ENCODE measurements around the gene RPS16.

Gene RPS16

DNA sequence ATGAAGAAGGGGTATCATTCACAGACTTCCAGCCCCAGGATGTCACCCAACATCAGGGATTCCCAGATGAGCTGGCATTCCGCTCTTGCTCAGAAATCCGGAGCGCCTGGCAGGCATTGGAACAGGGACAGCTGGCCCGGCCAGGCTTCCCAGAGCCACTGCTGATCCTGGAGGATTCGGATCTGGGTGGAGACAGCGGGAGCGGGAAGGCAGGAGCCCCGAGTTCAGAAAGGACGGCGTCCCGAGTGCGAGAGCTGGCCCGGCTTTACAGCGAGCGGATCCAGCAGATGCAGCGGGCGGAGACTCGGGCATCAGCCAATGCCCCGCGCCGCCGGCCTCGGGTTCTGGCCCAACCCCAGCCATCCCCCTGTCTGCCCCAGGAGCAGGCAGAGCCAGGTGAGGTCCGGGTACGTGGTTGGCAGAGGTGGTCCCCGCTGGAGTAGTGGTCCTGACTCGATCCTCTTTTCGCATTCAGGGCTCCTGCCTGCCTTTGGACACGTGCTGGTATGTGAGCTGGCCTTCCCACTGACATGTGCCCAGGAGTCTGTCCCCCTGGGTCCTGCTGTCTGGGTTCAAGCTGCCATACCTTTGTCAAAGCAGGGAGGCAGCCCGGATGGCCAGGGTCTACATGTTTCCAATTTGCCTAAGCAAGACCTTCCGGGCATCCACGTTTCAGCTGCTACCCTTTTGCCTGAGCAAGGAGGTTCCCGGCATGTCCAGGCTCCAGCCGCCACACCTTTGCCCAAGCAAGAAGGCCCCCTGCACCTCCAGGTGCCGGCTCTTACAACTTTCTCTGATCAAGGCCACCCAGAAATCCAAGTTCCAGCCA is 12.3 kb downstream of the RPS16 start:
- no peak for FAIRE-seq
- no peak for DNase-seq (ENCODE audit: insufficient read length, low spot score)

DNA sequence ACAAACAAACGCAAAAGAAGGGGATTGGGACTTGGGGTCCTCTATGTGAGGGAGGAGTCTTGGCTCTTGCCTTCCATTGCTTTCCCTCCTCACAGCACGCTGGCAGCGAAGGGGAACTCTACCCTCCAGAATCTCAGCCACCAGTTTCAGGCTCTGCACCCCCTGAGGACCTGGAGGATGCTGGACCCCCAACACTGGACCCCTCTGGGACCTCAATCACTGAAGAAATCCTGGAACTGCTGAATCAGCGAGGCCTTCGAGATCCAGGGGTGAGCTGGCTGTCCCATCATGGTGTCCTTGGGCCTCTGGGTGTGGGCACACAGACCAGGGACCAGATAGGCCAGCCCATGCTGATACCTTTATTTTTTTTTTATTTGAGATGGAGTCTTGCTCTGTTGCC is 13.7 kb downstream of the RPS16 start:
- FAIRE-seq (no peak), DNase-seq (ENCODE audit: insufficient read length, low spot score) (no peak)

DNA sequence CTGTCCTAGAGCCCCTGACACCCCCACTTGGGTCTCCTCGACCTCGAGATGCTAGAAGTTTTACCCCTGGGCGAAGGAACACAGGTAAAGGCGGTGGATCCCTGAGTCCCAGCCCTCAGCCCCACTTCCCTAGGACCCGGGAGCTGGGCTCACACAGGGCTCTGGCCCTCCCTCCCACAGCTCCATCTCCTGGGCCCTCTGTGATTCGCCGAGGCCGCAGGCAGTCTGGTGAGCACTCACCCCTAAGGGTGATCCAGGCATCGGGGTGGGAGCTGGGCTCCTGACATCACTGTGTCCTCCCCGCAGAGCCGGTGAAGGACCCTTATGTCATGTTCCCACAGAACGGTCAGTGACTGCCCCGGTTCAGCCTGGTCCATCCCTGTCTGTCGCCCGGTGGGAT is 15.0 kb downstream of the RPS16 start:
- no peak for DNase-seq (ENCODE audit: insufficient read length, low spot score)
- FAIRE-seq, result no peak

DNA sequence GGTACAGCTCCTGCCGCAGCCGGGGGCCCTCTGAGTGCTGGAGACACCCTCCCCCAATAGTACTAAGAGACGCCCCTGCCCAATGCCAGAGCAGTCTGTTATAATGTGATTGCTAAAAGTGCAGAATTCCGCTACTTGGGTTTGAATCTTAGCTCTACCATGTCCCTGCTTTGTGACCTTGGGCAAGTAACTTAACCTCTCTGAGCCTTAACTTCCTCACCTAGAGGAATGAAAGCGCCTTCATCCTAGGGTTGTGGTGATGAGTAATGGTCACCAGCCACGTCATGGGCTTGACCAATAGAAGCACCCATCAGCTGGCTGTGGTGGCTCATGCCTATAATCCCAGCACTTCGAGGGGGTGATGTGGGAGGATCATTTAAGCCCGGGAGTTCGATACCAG is 16.7 kb downstream of the RPS16 start:
- DNase-seq (ENCODE audit: insufficient read length, low spot score) (no peak), FAIRE-seq (no peak)

- DNase-seq (ENCODE audit: insufficient read length, low spot score) (no peak), FAIRE-seq (no peak)
These were observed 18.1 kb downstream of the RPS16 start for GRCh38 chr19:39417463-39418181.

DNA sequence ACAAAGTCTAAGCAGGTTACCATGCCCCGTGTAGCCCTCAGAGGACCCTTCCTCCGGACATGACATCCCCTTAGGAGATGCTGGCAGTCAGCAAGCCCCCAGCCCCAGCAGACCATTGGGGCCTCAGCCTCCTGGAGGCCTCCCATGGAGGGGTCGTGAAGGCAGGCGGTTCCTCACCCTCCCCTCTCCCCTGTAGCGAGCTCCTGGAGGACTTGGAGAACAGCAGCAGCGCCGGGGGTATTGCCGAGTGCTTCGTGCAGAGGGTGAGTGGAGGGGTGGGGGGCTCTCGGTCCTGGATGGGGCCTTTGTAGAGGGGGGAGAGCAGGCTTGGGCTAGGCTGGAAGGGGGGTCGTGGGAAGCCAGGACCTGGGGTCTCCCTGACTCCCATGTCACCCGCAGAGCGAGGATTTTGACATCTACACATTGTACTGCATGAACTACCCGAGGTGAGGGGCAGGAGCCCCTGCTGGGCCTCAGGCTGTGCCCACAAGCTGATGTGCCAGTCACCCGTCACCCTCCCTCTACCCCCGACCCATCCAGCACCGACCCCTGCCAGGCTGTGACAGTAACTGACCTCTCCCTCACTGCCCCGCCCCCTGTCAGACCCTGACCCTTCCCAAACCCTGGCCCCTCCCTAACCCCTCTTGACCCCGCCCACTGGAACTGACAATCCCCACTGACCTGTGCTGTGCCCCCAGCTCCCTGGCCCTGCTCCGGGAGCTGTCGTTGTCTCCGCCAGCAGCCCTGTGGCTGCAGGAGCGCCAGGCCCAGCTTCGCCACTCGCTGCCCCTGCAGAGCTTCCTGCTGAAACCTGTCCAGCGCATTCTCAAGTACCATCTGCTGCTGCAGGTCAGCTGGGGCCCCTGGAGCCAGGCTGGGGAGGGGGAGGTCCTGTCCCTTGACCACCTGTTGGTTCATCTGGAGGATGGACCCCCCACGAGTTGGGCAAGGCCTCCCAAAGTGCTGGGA is 19.3 kb downstream of the RPS16 start:
- DNase-seq (ENCODE audit: insufficient read length, low spot score) (no peak), FAIRE-seq (no peak)

- DNase-seq (ENCODE audit: insufficient read length, low spot score), result no peak
- no peak for FAIRE-seq
These were observed 20.4 kb downstream of the RPS16 start for GRCh38 chr19:39415111-39416046.

- DNase-seq (ENCODE audit: insufficient read length, low spot score), result no peak
- FAIRE-seq, result no peak
These were observed 21.7 kb downstream of the RPS16 start for GRCh38 chr19:39413911-39414608.

GRCh38 chr19:39413272-39413910 is 22.4 kb downstream of the RPS16 start:
- no peak for FAIRE-seq

GRCh38 chr19:39412867-39413271 is 22.9 kb downstream of the RPS16 start:
- FAIRE-seq, result no peak

More at GRCh38 chr19:39413272-39413910, 22.4 kb downstream of the RPS16 start:
- no peak for DNase-seq (ENCODE audit: insufficient read length, low spot score)

DNA sequence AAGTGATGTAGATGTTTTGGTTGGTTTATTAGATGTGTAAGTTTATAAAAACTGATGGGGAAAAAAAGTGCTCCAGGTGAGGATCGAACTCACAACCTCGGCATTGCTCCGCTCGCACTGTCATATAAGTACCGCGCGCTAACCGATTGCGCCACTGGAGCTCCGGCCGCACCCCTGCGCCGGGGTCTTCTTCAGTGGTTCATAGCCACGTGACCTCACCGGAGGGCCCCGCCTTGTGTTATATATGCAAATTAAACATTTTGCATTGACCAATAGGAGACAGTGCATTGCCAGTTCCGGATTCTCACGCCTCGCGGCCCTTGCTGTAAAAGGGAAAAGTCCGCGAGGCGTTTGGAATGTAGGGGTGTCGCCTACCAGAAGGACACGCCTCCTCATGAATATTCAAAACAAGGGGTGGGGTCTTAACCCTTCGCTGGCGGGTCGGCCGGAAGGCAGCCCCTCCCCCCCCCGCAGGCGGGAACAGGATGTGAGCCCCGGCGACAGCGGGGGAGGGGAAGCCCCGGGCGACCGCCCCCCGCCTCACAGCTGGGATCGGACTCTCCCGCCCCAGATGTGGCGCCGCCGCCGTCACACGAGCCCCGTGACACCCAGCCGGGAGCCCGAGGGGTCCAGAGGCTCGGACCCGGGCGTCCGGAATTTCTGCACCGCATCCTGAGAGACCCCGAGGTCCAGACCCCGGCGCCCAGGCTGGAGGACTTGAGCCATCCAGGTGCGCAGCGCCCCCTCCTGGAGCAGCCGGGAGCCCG is 23.5 kb downstream of the RPS16 start, which contains the start of gene PLEKHG2:
Gene PLEKHG2 (plus strand): TSS at position 570 of the 767 bp plus-strand sequence. CDS start 1,418 bp downstream, outside the sequence.
- no peak for FAIRE-seq
- DNase-seq (ENCODE audit: insufficient read length, low spot score), result peak; percentile 95

More at GRCh38 chr19:39412867-39413271, 22.9 kb downstream of the RPS16 start:
- no peak for DNase-seq (ENCODE audit: insufficient read length, low spot score)

DNA sequence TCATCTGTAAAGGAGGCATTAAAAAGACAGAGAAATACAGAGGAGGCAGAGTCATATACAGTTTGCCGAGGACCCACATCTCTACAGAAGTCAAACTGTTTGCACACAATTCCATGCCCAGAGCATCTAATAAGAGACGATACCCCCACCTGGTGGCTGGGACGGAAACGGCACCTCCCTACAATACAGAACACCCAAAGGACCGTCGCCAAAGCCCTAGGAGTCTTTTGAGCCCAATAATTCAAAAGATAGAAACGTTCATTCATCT is 24.0 kb downstream of the RPS16 start:
- DNase-seq (ENCODE audit: insufficient read length, low spot score) (no peak), FAIRE-seq (peak; percentile 42)

GRCh38 chr19:39411081-39411831 is 24.5 kb downstream of the RPS16 start:
- FAIRE-seq (no peak), DNase-seq (ENCODE audit: insufficient read length, low spot score) (no peak)

DNA sequence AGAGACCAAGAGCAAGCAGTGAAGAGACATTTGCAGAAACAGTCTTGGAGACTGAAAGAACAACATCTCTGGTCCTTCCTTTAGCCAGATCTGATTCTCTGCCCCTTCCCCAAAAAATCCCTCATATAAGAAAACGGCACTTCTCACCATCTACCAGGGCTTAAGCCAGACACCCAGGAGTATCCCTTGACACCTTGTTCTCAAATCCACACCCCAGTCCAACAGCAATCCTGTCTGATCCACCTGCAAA is 25.0 kb downstream of the RPS16 start:
- FAIRE-seq, result no peak
- DNase-seq (ENCODE audit: insufficient read length, low spot score), result no peak

DNA sequence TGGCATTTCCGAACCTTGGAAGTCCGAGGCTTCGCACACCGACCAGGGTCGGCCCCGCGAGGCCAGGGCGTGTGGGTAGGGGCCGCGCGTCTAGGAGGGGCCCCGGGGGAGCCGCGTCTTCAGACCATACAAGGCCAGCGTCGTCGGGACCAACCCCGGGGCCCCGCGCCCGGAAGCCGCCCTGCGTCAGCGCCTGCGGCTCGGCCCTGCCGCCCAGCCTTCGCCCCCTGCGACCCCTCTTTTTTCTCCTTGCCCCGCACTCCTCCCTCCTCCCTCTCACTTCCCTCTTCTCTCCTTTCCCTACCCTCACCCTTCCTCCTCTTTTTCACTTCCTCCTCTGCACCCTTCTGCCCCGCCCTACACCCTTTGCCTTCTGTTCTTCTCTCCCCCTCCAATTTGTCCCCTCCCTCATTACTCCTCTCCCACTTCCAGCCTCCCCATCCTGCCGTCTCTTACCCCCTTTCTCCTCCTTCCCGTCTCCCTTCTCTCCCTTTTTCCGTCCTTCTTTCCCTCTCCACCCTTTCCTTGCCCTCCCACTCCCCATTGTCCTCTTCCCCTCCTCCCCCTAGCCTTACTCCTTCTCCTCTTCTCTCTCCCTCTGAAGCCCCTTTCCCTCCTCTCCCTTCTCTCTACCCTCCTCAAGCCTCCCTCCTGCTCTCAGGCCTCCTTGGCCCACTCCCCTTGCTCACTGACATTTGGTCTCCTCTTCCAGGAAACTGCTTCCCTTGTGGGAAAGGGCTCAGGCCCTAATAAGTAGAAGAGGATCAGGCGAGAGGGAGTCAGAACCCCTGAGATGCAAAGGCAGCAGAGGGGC is 25.5 kb downstream of the RPS16 start:
- no peak for FAIRE-seq
- no peak for DNase-seq (ENCODE audit: insufficient read length, low spot score)

GRCh38 chr19:39409208-39410016 is 26.3 kb downstream of the RPS16 start:
- no peak for FAIRE-seq
- no peak for DNase-seq (ENCODE audit: insufficient read length, low spot score)
